AG08395 (cell line): ENCODE results near the gene CEP112.

Source experiments
- DNase-seq: peaks from one replicate; pipeline ENCODE4 v3.0.0; 2012; ENCODE audit warnings: mixed read lengths, low spot score

CEP112 gene

GRCh38 chr17:66191593-66192377, at the start of gene CEP112:
Gene CEP112 (minus strand): TSS chr17:66192133.
- DNase-seq = peak; percentile 85

DNA sequence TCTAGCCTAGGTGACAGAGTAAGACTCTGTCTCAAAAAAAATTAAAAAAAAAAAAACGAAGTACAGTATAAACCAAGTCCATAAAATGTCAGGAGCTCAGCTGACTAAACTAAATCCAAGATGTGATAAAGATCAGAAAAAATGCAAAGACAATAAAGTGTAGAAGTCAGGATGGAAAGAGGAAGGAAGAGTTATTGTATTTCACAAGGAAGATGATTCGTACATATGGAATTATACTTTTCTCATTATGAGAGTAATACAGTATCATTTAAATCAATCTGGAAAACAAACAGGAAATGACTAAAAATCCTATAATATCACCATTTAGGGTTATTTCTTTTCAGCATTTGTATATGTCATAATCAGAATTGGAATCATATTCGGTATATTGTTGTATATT, 48.7 kb upstream of the CEP112 start:
- peak; percentile 31 for DNase-seq

DNA sequence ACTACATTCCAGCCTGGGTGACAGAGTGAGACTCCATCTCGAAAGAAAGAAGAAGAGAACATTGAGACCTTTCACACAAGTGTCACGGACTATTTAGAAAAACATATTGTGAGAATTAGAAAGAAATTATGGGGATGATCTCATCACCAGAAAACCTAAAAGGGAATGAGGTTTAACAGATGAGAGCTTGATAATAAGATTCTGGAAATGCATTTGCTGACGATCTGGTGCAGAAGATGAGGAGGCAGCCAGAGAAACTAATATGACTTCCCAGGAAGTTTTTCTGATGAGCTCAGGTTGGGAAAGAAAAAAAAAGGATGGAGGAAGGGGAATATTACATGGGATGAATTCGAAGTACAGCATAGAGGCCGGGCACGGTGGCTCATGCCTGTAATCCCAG, 48.1 kb upstream of the CEP112 start:
- DNase-seq = no peak

DNA sequence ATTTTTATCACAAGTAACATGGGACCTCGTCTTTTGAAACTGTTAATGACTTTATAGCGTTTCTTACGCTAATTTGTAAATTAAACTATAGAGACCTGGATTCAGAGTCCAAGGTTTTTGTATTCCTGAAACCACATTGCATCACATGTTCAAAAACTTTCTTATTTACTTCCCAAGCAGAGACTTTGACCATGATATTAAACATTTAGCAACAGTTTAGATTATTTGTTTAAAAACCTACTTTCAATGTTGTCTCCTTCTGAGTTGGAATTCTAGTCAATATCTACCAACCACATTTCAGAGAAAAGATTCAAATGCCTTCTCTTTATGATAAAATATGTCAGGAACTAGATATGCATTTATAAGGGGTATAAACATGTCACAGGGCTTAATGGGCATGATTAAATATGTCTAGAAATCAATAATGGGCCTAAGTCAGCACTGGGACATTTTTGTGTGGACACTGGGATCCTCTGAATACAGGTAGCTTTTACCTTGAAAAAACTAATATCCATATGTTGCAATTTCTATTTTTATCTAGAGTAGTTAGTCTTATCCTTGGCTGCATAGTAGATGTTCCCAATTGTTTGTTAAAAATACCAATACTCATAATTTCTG, 43.6 kb upstream of the CEP112 start:
- DNase-seq = no peak

DNA sequence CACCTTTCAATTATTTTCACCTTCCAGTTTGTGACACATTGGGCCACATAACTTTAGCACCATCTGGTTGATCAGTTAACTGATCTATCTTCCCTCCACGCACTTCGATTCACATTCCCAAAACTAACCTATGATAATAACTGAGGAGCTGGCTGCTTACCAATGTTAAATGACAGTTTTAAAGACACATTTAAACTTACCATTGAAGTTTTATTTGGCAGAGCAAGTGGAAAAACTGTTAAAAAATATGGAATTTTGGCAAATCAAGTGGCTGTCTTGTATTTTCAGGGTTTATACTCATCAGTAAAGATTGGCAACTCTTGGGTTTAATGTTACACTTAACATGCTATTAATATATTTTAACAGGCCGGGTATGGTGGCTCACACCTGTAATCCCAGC, 42.7 kb upstream of the CEP112 start:
- DNase-seq = no peak

DNA sequence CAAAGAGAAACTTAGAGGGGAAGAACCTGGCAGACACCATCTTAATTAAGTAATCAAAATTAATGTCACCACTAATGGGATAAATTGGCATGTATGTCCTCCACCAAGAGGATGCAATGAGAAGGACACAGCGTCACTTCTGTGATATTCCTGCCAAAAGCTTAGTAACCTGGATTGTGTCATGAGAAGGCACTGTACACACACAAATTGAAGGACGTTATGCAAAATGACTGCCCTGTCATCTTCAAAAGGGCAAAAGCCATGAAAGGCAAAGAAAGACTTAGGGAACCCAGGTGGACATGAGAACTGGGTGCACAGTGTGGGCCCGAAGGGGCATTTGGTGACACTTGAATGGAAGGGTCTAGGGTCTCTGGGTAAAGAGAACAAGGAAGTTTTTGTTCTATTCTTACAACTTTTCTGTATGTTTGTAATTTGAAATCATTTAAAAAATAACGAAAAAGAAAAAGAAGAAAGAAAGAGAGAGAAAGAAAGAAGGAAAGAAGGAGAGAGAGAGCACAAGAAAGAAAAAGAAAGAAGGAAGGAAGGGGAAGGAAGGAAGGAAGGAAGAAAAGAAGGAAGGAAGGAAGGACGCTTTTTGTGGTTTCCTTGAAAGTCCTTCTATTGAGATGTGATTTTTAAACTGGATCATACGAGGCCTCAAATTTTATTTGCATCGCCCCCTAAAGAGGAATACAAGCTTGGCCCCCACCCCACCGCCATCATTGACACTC, 41.3 kb upstream of the CEP112 start:
- DNase-seq = no peak

DNA sequence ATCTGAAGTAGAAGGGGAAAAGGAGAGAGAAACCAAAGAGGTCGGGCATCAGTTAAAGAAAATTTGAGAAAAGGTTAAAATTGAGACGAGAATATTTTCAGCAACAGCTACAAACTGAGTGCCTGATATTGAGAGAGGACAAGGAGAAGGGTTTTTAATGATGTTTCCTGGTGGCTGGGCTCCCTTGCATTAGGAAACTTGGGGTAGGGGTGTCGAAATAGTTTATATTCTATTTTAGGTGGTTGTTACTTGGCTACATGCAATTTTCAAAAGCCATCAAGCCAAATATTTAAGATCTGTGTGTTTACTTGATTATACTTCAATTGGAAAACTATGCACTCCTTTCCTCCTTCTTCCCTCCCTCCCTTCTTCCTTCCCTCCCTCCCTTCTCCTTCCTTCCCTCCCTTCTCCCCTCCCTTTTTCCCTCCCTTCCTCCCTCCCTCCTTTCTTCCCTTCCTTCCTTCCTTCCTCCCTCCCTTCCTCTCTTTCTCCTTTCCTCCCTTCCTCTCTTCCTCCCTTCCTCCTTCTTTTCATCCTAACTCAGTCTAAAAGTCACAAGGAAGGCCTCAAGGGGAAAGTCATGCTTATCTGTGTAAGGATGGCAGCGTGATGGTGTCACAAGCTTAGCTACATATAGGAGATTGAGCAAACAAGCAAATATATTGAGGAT, 39.1 kb upstream of the CEP112 start:
- DNase-seq = no peak

DNA sequence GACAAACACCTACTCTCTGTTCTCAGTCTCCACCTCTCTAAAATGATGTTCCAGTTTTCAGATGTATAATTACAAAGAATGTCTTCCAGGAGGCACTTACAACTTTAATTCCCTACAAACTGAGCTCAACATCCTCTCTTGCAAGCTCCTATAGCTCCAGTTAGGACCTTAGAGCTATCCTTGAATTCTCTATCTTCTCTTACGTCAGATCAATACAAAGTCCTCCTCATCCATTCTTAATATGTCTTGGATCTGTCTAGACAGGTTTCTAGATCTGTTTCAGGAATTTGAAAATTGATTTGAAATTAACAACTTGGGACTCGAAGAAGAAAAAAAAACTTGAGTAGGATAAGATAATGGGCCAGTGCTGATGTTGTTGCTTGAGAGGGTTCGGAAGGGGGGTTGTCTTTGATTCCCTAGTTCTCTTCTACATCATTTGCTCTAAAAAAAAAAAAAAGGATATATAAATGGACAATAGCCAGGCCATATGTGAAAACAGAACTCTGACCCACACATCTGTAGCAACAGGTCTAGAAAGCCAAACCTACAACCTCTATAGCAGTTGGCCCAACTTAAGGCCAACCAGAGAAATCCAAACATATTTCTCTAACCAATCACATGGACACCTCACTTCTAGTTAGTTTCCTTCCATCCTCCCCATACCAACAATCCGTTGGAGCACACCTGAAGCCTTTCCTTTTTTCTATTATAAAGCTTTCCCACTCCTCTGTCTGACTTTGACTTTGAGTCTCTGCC, 38.0 kb upstream of the CEP112 start:
- no peak for DNase-seq

GRCh38 chr17:66228887-66229782, 37.2 kb upstream of the CEP112 start, which contains the start of gene APOH:
Gene APOH (minus strand): TSS chr17:66229415. CDS start chr17:66229379, 36 bp downstream.
- no peak for DNase-seq

DNA sequence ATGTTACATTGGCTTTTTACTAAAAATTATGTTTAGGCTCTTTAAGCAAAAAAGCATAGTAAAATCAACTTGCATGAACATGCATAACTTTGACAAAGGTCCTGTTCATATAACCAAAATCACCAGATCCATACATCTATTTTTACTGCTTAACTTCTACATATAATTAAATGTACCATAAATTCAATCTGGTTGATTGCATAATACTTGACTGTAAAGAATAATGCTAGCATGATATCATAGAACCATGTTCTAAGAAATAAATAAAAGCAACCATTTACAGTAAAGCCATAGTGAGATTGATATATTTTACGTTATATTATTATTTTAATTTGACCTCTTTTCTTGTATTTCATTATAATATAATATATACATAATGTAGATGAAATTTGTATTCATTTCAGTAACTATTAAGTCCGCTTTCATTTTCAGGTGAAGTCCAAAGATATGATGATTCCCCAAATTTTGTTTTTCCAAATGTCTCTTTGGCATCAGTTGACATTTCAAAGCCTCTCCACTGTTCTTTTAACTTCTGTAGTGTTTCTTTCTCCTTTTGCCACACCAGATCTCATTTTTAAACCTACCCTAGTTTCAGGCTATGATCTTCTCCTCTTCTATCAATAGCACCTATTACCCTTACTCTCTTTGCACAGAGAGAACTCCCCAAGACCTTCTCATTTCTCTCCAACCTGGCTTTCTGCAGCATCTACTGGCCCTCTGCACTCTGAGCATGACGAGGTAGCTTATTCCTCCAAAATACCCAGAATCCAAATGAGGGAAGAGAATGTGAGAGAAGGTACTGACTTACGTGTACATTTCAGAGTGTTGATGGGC, 35.5 kb upstream of the CEP112 start:
- no peak for DNase-seq

GRCh38 chr17:66222798-66223350, 30.9 kb upstream of the CEP112 start:
- no peak for DNase-seq

- DNase-seq = no peak
These were observed 30.0 kb upstream of the CEP112 start for GRCh38 chr17:66221755-66222530.

- DNase-seq = no peak
These were observed 29.4 kb upstream of the CEP112 start for GRCh38 chr17:66221343-66221742.

GRCh38 chr17:66220079-66220835, 28.3 kb upstream of the CEP112 start:
- no peak for DNase-seq

- no peak for DNase-seq
These were observed 23.6 kb upstream of the CEP112 start for GRCh38 chr17:66215529-66215911.

DNA sequence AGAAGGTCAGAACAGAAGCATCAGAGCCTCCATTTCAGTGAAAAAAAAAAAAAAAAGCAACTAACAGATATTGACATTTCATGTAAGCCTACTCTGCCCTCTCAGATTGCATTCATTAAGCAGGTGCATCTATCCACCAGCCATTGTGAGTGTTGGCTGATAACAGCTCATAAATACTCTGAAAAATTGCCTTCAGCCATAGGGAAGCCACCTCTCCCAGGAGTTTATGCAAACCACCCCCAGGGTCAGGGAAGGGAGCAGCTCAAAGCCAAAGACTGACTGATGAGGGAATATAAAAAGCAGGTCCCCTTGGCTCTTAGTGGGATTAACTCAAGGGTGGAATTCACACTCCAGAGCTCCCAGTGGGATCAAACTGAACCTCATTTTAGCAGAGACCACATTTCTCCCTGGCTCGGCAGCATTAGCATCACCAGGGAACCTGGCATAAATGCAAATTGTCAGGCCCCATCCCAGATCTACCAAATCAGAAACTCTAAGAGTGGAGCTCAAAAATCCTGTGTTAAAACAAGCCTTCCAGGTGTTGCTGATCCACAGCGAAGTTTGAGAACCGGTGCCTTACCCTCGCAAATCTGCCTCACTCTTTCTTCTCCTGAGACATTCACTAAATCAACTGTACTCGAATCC, 23.1 kb upstream of the CEP112 start:
- no peak for DNase-seq

GRCh38 chr17:66211047-66211810, 19.3 kb upstream of the CEP112 start:
- no peak for DNase-seq
